ENCODE measurements around the gene FPGT. TPM values are rescaled to one million over a fixed set of nuclear protein-coding genes. Genes with fewer than 3 reads are reported as not detected.

FPGT gene
- polyA plus RNA-seq, 1 donor from 2014 or later: 6.4 TPM

DNA sequence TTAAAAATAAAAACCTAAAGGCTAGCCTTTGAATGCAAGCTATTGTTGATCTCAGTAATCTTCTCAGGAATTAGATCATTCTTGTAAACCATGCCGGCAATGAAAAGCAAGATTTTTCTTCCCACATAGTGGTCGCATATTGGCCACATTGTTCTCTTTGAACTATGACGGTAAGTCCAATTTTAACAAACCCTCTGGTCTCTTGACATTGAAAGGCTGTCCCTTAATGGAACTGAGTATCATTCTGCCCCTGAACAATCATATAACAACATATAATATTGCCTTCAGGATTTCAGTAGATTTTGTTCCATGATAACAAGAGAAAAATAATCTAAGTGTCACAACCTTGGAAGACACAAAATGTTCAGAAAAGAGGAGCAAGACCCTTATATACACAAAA lies 38.4 kb downstream of the FPGT start:
- TF ChIP-seq MXI1 (conservative IDR thresholded peaks at IDR 0.05; ENCODE audit: poor library complexity, severe bottlenecking) (no peak), RAD21 (conservative IDR thresholded peaks at IDR 0.05) (no peak), EZH2 (IDR thresholded peaks at IDR 0.05; ENCODE audit: borderline replicate concordance, insufficient read depth, low read length, poor library complexity, severe bottlenecking) (no peak), TAF1 (IDR thresholded peaks at IDR 0.05; ENCODE audit: low read depth) (no peak), POLR2AphosphoS5 (IDR thresholded peaks at IDR 0.05) (no peak), EP300 (conservative IDR thresholded peaks at IDR 0.05; ENCODE audit: poor library complexity, severe bottlenecking) (no peak), SMC3 (conservative IDR thresholded peaks at IDR 0.05; ENCODE audit: poor library complexity) (no peak)
- TF ChIP-seq, protein P1, sequence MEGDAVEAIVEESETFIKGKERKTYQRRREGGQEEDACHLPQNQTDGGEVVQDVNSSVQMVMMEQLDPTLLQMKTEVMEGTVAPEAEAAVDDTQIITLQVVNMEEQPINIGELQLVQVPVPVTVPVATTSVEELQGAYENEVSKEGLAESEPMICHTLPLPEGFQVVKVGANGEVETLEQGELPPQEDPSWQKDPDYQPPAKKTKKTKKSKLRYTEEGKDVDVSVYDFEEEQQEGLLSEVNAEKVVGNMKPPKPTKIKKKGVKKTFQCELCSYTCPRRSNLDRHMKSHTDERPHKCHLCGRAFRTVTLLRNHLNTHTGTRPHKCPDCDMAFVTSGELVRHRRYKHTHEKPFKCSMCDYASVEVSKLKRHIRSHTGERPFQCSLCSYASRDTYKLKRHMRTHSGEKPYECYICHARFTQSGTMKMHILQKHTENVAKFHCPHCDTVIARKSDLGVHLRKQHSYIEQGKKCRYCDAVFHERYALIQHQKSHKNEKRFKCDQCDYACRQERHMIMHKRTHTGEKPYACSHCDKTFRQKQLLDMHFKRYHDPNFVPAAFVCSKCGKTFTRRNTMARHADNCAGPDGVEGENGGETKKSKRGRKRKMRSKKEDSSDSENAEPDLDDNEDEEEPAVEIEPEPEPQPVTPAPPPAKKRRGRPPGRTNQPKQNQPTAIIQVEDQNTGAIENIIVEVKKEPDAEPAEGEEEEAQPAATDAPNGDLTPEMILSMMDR (IDR thresholded peaks at IDR 0.05; ENCODE audit: poor library complexity, severe bottlenecking): no peak
- TF ChIP-seq, protein P2, sequence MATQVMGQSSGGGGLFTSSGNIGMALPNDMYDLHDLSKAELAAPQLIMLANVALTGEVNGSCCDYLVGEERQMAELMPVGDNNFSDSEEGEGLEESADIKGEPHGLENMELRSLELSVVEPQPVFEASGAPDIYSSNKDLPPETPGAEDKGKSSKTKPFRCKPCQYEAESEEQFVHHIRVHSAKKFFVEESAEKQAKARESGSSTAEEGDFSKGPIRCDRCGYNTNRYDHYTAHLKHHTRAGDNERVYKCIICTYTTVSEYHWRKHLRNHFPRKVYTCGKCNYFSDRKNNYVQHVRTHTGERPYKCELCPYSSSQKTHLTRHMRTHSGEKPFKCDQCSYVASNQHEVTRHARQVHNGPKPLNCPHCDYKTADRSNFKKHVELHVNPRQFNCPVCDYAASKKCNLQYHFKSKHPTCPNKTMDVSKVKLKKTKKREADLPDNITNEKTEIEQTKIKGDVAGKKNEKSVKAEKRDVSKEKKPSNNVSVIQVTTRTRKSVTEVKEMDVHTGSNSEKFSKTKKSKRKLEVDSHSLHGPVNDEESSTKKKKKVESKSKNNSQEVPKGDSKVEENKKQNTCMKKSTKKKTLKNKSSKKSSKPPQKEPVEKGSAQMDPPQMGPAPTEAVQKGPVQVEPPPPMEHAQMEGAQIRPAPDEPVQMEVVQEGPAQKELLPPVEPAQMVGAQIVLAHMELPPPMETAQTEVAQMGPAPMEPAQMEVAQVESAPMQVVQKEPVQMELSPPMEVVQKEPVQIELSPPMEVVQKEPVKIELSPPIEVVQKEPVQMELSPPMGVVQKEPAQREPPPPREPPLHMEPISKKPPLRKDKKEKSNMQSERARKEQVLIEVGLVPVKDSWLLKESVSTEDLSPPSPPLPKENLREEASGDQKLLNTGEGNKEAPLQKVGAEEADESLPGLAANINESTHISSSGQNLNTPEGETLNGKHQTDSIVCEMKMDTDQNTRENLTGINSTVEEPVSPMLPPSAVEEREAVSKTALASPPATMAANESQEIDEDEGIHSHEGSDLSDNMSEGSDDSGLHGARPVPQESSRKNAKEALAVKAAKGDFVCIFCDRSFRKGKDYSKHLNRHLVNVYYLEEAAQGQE (IDR thresholded peaks at IDR 0.05; ENCODE audit: borderline replicate concordance): no peak
- Histone ChIP-seq H3K9ac (ENCODE audit: low read length) (no peak overlapping the region), H4K20me1 (ENCODE audit: insufficient read depth) (no peaks in the 10 kb centered on the region)

DNA sequence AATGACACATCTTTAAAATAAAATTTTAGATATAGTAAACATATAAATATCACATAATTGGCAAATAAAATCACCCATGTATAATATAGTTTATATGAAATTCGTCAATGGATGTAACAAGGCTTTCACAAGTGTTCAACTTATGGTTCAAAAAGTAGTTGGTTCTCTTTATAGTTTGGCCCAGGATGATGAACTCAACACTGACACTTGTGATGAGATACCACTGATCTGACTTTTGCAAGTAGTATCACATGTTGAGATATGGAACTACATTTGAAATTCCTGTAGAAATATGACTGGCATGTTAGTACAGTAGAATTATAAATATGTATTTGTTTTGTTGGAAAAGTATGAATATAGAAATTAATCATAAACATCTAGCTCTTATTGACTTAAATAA lies 39.0 kb downstream of the FPGT start:
- TF ChIP-seq EZH2 (IDR thresholded peaks at IDR 0.05; ENCODE audit: borderline replicate concordance, insufficient read depth, low read length, poor library complexity, severe bottlenecking) (no peak), POLR2AphosphoS5 (IDR thresholded peaks at IDR 0.05) (no peak), RAD21 (conservative IDR thresholded peaks at IDR 0.05) (no peak), MXI1 (conservative IDR thresholded peaks at IDR 0.05; ENCODE audit: poor library complexity, severe bottlenecking) (no peak)
- TF ChIP-seq, protein P2 (IDR thresholded peaks at IDR 0.05; ENCODE audit: borderline replicate concordance): no peak
- TF ChIP-seq, protein P1 (IDR thresholded peaks at IDR 0.05; ENCODE audit: poor library complexity, severe bottlenecking): no peak

More for the DNA sequence above, 38.4 kb downstream of the FPGT start:
- Histone ChIP-seq H3K9me2 (ENCODE audit: insufficient read depth, low read length) (no peaks in the 10 kb centered on the region), H3K9me3 (ENCODE audit: low read length) (no peaks in the 10 kb centered on the region), H3F3A (ENCODE audit: insufficient read depth, low read length, poor library complexity, severe bottlenecking) (no peaks in the 10 kb centered on the region), H3K27ac (ENCODE audit: low read length) (no peak overlapping the region), H2AFZ (ENCODE audit: low read depth, low read length) (no peak overlapping the region), H3K4me2 (ENCODE audit: low read length) (no peak overlapping the region), H3K4me3 (ENCODE audit: low read length) (no peak overlapping the region), H3K27me3 (ENCODE audit: insufficient read depth, low read depth, low read length) (no peaks in the 10 kb centered on the region), H3K79me2 (replicated peaks; ENCODE audit: insufficient read depth, low read length) (no peaks in the 10 kb centered on the region), H3K36me3 (ENCODE audit: insufficient read depth, low read length) (no peaks in the 10 kb centered on the region)

More for the DNA sequence above, 39.0 kb downstream of the FPGT start:
- no peak overlapping the region for H3K27ac ChIP-seq (ENCODE audit: low read length)
- no peaks in the 10 kb centered on the region for H3F3A ChIP-seq (ENCODE audit: insufficient read depth, low read length, poor library complexity, severe bottlenecking)
- H3K9me2 ChIP-seq (ENCODE audit: insufficient read depth, low read length): no peaks in the 10 kb centered on the region
- H3K4me3 ChIP-seq (ENCODE audit: low read length): no peak overlapping the region
- H3K27me3 ChIP-seq (ENCODE audit: insufficient read depth, low read depth, low read length): no peaks in the 10 kb centered on the region
- no peak overlapping the region for H3K9ac ChIP-seq (ENCODE audit: low read length)
- H3K79me2 ChIP-seq (replicated peaks; ENCODE audit: insufficient read depth, low read length): no peaks in the 10 kb centered on the region
- no peaks in the 10 kb centered on the region for H3K9me3 ChIP-seq (ENCODE audit: low read length)
- H2AFZ ChIP-seq (ENCODE audit: low read depth, low read length): no peak overlapping the region
- H3K36me3 ChIP-seq (ENCODE audit: insufficient read depth, low read length): no peaks in the 10 kb centered on the region
- H4K20me1 ChIP-seq (ENCODE audit: insufficient read depth): no peaks in the 10 kb centered on the region
- H3K4me2 ChIP-seq (ENCODE audit: low read length): no peak overlapping the region
